Activated CD4-positive, alpha-beta T cell treated with anti-CD3 and anti-CD28 coated beads, Interleukin-2, amount 50 U/mL, for 4 hours (primary cell): ENCODE measurements around the gene CMIP.
A peak's percentile ranks its signal among the peaks of the same experiment; 100 is the strongest.

Source experiments
- DNase-seq, 2 experiments: peaks; one replicate each; pipeline ENCODE4 v3.0.0-alpha.2; 2020

Gene CMIP

DNA sequence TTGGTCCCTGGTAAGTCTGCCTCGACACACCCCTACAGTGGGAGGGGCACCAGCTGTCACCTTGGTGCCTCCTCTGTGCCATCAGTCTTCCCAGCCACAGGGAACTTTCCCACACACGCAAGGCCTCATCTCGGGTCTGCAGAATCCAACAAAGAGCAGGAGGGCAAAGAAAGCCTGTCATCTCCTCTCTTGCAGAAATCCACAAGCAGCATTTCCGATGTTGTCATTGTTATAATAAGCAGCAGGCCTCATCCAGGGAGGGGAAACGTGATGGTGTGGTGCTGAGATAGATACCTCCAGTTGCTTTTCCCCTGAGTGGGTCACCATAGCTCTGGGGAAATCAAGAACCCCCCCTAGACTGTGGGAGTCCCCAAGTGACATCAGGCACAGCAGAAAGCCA, 110.4 kb downstream of the CMIP start:
- no peak for DNase-seq

DNA sequence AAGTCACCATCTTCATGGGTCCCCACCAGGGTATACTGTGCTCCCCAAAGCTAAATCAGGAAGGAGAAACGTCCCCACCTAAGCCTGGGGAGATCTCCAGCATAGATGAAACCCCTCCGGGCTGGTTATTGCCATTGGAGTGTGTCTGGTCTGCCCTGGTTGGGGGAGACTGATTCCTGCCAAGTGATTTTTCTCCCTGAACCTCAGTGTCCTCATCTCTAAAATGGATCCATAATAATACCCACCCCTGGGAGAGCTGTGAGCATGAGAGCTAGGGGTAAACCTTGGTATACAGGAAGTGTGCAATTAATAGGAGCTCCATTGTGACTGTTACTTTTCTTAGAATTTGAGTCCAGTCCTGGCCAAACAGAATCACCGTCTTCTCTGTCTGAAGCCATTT, 111.1 kb downstream of the CMIP start:
- DNase-seq = no peak

DNA sequence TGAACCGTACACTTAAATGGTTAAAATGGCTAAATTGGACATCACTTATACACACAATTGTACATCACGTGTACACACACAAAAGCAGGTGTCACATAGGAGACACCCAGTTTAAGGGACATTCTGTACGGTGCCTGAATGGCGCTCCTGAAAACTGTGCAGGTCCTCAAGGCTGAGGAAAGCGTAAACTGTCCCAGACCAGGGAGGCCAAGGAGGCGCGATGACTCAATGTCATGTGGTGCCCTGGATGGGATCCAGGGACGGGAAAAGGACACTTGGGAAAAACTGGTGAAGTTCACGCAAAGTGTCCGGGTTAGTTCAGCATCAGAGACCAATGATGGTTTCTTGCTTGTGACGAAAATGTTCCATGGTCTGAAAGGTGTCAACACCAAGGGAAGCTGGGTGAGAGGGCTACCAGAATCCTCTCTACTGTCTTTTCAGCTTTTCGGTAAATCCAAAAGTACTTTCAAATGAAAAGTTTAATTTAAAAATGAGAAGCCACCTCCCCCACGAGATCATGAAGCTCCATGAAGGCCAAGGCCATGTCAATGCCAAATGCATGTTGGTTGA, 112.2 kb downstream of the CMIP start:
- DNase-seq = no peak

DNA sequence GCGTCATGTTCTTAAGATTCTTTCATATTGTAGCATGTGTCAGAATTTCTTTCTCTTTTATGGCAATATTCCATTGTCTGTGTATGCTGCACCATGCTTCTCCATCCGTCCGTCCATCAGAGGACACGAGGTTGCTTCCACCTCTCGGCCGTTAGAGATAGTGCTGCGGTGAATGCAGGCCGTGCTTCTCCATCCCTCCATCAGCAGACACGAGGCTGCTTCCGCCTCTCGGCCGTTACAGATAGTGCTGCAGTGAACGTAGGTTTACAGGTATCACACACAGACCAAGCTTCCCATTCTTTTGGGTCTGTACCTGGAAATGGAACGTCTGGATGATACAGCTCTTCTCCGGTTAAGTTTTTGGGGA, 113.5 kb downstream of the CMIP start:
- DNase-seq = no peak

DNA sequence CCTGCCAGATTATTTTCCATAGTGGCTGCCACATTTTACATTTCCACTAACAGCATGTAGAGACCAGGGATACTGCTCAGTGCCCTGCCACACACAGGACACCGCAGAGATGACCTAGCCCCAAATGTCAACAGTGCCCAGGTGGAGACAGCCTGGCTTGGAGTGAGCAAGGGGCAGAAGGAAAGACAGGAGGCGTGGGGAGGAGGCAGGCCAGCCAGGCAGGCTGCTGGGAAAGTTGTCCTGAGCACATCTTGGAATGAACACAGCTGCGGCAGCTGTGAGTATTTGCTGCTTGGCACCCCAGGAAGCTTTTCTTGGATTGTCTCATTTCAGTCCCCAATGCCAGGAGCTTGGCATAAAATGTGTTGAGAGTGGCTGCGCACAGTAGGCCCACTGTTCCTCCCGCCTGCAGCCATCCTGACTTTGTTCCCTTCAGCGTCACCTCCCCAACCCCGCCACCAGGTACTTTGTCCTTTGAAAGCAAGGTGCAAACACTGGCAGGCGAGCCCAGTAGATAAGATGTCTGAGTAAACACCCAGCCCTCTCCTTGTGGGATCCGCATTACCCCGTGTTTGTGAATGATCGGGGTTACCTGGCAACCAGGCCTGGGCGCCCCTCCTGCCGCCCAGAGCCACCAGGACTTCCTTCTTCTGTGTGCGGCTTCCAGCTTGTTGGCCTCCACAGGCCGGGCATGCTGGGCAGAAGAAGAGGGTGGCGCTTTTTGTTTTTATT, 114.0 kb downstream of the CMIP start:
- no peak for DNase-seq

DNA sequence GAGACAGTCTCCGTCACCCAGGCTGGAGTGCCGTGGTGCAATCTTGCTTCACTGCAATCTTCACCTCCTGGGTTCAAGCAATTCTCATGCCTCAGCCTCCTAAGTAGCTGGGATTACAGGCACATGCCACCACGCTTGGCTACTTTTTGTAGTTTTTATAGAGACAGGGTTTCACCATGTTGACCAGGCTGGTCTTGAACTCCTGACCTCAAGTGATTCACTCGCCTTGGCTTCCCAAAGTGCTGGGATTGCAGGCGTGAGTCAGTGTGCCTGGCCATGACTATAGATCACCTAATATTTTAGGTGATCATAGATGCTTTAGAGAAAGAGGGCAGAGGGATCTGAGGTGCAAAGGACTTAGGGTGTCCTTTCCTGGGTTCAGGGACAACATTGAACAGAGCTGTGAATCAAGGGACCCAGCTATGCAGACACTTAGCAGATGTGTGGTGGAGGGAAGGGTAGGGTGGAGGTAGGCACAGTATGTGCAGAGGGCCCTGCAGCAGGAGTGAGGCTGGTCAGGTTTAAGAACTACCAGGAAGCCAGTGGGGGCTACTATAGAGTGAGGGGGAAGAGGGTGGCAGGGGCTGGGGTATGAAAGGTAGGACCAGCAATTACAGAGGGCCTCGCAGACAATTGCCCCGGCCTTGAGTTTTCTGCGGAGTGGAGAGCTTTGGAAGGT, 116.5 kb downstream of the CMIP start:
- DNase-seq = no peak

DNA sequence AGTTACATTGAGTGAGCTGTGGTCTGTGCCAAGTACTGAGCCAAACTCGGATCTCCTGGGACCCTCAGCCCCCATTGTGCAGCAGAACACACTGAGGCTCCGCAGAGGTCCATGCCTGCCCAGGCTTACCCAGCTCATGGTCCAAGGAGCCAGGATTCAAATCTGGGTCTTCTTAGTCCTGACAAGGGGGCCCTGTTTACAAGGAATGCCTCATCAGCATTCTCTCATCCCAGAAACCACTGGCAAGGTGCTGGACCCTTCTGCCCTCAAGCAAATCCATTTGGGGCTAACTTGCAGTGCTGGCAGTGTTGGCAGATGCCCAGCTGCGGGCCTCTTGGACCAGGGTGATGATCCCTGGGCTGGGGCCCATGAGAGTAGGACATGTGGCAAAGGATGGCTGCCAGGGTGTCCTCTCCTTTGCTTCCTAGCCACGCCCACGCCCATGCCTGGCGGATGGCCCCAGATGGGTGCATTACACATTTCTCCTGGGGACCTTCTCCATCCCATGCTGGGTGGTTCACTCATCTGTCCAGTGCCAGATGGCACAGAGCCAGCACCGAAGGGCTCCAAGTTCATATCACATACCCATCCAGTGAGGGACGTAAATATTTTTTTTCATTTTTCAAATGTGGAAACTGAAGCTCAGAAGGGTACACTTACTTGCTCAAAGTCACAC, 117.7 kb downstream of the CMIP start:
- no peak for DNase-seq

DNA sequence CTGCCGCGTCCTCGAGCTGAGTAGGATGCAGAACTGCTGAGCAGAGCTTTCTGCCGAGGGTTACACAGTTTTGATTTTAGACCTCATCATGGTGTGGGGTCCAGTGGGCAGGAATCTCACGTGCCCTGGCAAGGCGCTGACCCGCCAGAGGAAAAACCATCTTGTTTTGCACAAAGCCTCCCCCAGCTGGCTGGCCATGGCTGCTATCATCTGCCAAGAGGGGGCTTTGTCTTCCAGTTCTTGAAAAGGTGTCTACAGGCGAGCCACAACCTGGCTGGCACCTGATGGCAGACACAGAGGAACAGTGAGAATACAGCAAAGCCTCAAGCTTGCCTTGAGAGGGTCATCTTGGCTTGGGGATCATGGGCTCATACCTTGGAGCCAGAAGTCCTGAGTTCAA, 118.3 kb downstream of the CMIP start:
- no peak for DNase-seq

DNA sequence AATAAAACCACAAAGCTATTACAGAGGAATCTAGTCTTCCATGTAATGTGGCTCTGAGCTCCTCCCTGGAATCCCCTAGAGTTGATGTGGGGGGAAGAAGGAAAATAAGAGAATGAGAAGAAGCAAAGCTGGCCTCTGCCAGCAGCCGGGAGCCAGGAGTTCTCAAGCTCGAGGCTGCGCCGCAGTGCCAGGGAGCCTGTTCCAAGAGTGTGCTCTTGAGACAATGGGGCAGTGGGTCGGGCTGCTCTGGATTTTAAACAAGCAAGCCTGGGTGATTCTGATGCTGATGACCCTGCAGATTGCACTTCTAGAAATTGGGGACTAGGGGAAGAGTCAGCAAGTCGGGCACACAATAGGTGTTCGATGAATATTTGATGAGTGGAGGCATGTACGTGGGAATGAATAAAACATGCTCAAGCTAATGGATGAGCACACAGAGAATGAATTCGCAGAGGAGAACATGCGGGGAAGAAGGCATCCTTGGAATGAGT, 119.9 kb downstream of the CMIP start:
- no peak for DNase-seq

DNA sequence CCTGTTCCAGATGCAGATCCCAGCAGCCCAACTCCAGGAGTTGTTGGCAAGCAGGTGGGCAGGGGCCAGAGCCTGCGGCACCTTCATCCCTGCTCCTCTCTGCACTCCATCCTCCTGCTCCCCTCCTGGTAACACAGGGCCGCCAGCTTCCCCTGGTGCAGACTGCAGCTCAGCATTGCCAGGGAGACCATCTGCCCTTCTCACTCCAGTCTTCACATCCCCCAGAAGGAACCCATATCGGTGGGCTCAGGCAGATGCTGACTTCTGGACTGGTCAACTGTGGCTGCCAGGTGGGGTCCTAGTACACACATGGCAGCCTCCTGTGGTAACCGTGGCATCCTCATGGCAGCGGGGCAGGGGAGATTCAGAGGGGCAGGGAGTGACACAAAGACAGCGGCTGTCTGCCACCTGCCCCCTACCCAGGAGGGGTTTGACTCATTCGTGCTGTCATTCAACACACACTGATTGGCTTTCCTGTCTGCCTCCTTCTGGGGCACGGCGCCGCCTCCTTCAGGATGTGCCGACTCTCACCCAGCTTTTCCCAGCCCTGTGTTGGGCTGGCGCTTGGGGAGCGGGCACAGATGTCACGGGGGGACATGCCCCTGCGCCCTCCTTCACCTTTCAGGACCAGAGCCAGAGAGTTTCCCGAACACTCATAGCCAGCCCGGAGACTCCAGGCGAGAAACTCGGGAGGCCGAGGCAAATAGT, 120.9 kb downstream of the CMIP start:
- DNase-seq = no peak

DNA sequence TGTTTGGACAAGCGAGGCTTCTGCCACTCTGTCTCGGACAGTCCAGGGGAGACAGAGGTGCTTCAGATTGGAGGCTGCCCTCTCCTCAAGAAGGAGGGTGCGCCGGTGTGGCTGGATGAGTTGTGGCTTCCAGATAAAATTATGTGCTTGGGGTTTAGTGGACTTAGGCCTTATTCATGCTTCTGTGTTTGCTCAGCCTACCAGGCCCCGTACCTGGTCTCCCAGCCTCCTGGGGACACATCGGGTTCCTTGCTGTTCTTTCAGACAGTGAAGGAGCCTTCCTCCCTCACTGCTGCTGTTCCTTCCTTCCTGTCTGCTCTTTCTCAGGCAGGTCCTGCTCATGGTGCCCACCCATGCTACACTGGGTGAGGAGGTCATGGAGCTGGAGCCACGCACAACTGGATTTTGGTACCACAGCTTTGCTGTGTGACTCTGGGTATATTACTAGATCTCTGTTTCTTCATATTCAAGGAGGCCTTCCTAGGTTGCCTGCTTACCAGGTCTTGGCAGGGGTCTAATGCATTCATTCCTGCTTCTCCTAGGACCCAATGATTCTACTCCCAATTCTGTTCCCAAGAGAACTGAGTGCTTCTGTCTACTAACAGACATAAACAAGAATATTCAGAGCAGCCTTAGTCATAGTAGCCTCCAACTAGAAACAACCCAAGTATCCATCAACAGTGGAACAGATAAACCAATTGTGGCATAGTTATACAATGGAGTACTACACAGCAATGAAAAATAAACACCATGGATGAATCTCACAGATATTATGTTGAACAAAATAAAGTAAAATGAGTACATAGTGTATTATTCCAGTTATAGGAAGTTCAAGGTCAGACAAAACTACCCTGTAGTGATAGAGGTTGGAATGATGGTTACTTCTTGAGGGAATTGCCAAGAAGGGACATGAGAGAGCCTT, 121.7 kb downstream of the CMIP start:
- DNase-seq = no peak

DNA sequence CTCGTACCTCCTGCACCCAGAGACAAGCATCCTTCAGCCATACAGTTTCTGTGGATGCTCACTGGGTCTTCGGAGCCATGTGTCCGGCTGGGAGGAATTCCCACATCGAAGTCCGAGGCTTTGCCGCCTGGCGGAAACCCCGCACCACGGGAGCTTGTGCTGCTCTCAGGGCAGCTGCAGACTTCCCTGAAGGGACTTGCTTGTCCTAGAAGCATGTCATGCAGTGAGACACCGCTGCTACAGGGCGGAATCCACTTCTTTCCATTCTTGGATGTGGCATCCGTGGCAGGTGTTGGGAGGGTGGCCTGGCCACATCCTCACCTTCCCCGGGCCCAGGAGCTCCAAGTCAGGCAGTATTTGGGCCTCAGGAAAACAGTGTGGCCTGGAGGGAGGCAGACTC, 122.5 kb downstream of the CMIP start:
- DNase-seq = no peak

DNA sequence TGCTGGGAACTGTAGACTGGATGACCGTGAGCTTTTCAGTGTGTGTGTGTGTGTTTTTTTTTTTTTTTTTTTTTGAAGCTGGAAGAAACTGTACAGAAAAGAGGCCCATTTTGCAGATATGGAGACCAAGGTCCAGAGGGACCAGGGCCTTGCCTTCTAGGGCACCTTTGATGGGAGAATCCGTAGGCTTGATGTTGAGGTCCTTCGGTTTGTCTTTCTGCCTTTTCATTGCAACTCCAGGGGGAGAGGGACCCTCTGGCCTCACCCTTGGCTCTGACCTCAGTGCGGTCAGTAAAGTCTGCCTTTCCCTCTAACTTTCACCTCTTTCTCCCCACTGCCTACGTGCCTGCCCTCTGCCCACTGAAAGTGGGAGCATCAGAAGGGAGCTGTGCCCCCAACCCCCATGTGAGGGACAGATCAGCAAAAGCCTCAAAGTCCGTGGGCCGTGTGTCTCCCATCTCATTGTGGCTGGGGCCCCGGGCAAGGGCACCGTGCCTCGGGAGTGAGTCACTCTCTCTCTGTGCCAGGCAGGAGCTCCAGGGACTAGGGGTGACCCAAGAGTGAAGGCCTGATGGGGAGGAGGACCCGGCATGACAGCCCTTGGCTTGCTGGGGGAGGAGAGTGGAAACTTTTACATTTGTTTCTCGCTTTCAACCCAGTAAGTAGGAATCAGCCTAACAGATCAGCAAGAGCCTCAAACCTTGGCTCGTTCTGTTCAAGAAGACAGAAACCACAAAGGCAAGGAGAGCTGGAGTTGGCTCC, 123.6 kb downstream of the CMIP start:
- peak; percentile 5 to 12 for DNase-seq

DNA sequence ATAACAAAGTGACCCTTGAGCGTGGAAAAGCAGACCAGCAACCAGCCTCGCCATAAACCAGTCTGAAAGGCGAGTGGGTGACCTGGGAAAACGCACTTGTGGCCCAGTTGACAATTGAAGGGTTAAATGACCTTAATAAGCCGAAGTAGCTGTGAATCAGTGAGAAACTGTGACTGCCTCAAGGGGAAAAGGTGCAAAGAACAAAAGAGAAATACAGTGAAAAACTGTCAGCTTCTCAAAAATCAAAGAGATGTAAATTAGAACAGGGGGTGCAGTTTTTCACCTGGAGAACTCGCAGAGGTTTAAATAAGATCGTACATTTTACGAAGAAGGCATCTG, 124.1 kb downstream of the CMIP start:
- DNase-seq = no peak

DNA sequence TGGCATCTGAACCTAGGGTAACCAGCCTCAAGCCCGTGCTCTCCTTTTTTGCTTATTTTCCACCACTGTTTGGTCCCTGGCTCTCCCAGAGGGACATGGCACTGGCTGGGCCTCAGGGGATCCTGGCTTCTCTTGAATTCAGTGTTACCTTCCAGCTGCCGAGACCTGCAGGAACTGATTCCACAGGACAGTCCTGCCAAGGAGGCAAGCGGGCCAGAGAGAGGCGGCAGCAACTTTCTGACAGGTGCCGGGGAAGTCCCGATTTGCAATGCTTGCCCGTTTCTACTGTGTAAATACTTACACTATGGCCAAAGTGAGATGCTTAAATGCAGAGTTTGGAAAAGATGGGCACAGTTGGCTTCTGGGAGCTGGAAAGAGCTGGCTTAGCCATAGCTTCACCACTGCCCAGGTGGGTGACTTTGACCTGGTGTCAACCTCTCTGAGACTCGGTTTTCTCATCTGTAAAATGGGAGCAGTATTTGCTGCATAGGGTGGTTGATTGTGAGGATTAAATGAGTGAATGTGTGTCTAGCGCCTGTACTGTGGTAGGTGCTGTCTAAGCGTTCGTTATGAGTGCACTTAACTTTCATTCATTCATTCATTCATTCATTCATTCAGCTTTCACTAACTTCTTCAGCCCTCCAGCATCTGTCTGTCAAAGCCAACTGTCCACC, 124.9 kb downstream of the CMIP start:
- no peak for DNase-seq

DNA sequence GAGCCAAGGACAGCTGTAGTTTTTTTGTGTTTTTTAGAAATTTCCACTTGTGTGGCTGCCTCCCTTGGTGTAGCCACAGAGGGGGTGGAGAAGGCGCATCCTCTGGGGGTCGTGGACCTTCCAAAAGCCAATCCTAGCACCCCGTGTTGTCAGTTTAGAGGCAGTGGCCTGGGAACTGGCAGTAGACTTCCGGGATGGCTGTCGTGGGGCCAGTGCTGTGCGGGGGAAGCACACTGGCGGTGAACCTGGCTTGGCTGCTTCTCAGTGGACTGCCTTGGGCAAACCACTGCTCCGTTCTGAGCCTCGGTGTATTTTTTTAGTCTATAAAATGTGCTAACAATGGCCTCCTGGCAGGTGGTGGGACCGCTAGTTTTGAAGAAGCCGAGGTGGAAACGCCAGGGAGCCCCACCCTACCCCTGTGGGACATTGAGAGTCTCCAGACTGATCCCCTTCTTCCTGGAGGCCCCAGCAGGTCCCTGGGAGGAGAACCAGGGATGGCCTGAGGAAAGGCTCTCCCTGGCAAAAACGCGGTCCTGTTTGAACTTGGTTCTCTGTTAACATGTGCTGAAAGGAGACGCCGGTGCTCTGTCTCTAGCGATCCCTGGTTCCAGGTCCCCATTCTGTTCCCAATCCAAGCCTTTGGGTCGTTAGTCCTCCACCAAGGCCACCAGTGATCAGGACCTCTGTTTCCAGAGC, 125.7 kb downstream of the CMIP start:
- DNase-seq = no peak

DNA sequence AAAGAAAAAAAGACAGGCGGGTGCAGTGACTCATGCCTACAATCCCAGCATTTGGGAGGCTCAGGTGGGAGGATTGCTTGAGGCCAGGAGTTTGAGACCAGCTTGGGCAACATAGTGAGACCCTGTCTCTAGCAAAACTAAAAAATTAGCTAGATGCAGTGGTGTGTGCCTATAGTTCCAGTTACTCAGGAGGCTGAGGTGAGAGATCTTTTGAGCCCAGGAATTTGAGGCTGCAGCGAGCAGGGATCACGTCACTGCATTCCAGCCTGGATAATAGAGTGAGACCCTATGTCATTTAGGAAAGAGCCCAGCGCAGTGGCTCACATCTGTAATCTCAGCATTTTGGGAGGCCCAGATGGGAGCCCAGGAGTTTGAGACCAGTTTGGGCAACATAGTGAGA, 126.6 kb downstream of the CMIP start:
- no peak for DNase-seq

DNA sequence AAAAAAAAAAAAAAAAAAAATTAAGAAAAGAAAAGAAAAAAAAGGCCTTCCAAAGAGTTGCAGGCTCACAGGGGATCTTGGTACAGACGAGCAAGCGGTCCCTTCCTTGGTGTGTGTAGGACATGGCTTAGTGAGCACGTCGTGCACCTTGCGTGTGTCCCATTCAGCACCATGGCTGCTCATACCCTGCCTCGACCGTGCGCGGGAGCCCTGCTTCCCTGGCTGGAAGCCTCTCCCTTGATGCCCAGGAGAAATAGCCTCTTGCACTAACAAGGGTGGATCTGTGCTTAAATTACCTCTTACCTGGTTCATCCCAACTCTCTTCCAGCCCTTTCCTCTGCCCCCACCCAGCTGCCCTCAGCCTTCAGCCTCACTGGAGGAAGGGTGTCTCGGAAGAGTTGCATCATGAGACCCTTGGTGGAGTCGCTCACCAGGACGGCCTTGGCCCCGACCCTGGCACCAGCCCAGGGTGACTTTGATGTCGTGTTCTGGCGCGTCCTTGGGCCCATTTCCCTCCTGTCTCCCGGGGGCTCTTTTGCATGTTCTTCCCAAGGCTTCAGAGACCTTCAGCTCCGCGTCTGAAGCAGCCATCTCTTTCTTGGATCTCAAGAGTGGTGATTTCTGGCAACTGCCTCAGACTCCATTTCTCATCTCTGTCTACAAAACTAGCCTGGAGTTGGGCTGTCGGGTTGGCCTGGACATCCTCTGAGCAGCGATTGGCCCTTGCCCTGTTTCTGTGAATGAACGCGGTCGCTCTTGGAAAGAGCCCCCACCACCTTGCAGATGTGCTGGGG, 127.2 kb downstream of the CMIP start:
- no peak for DNase-seq
